AG10803 (cell line): Measurements from ENCODE around the gene USP30.

Experiments used
- DNase-seq: peaks from one replicate; pipeline ENCODE4 v3.0.0; 2010; ENCODE audit warnings: low read depth
- H3K4me3 ChIP-seq: 2 replicates; pipeline ENCODE4 v1.5.1; 2011; ENCODE audit warnings: mild to moderate bottlenecking, low read length, control low read depth
- TF ChIP-seq, protein P1 (sequence below): conservative IDR thresholded peaks from 2 replicates; pipeline ENCODE4 v1.5.1; 2011; ENCODE audit warnings: mild to moderate bottlenecking, low read length, control low read depth, inconsistent platforms

Gene USP30

DNA sequence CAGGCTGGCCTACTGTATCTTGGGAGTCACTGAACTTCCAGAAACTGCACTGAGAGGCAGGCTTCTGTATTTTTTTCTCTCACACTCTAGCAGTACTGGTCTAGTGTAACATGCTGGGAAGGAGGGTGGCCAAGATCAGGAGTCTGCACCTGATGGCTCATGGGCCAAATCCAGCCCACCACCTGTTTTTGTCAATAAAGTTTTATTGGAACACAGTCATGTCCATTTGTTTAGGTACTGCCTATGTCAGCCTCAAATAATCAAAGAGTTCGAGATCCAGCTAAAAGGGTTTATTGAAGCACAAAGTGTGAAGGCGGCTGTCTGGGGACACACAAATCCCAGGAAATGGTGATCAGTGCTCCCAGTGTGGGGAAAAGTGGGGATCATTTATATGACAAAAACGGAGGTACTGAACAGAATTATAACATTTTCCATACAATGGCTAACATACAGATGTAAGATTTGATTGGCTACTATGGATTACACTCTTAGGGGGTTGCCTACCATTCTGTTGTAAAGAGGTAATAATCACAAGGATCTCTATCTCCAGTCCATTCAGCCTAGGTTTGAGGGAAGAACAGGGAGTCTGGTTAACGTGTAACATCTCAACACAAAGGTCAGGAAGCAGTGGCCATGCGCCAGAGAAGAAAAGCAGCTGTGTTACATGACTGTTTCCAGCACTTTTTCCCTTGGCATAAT, 12.9 kb downstream of the USP30 start:
- TF ChIP-seq, protein P1, sequence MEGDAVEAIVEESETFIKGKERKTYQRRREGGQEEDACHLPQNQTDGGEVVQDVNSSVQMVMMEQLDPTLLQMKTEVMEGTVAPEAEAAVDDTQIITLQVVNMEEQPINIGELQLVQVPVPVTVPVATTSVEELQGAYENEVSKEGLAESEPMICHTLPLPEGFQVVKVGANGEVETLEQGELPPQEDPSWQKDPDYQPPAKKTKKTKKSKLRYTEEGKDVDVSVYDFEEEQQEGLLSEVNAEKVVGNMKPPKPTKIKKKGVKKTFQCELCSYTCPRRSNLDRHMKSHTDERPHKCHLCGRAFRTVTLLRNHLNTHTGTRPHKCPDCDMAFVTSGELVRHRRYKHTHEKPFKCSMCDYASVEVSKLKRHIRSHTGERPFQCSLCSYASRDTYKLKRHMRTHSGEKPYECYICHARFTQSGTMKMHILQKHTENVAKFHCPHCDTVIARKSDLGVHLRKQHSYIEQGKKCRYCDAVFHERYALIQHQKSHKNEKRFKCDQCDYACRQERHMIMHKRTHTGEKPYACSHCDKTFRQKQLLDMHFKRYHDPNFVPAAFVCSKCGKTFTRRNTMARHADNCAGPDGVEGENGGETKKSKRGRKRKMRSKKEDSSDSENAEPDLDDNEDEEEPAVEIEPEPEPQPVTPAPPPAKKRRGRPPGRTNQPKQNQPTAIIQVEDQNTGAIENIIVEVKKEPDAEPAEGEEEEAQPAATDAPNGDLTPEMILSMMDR = no peak
- H3K4me3 ChIP-seq = no peak overlapping the region
- no peak for DNase-seq

DNA sequence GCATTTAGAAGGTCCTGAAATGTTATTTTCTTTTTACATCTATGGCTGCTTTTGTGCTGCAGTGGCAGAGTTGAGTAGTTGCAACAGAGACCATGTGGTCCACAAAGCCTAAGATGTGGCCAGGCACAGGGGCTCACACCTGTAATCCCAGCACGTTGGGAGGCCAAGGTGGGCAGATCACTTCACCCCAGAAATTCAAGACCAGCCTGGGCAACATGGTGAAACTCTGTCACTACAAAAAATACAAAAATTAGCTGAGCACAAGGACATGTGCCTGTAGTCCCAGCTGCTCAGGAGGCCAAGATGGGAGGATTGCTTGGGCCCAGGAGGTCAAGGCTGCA, 13.4 kb downstream of the USP30 start:
- TF ChIP-seq, protein P1 = no peak
- H3K4me3 ChIP-seq = no peak overlapping the region
- no peak for DNase-seq

DNA sequence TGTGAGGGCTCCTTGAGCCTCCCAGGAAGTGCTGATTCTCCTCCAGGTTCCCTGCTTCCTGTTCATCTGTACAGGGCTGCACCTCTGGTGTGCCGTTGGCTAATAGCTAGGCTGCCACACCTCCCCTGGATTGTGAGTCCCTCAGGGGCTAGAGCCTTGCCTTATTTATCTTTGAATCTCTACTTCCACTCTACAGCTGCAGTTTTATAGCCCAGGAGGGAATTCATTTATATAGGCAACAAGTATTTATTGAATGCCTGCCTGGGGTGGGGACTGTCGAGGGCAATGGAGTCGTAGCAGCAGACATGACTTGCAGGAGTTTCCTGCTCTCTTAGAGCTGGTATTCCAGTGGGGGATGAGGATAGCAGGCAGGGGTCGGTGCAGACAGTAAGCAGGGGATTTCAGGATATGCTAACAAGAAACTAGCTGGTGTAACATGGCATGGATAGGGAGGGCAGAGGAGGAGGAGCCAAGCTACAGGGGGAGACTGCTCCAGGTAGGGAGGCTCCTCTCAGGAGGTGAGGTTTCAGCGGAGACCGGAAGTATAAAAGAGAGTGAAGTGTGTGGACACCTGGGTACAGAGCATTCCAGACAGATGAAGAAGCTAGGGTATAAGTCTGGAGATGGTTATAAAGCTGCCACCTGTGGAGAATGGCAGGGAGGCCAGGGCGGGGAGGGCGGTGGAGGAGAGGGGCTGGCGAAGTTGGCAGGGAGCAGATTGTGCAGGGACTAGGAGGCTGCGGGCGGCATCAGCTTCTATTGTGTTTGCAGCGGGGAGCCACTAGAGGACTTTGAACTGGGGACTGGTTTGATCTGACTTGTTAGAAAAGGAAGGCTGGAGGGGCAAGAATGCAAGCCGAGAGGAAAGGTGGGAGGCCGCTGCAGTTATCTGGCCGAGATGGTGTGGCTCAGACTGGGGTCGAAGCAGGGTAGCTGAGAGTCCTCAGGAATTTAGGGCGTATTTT, 17.2 kb downstream of the USP30 start:
- no peak overlapping the region for H3K4me3 ChIP-seq
- DNase-seq = no peak
- TF ChIP-seq, protein P1 = no peak

DNA sequence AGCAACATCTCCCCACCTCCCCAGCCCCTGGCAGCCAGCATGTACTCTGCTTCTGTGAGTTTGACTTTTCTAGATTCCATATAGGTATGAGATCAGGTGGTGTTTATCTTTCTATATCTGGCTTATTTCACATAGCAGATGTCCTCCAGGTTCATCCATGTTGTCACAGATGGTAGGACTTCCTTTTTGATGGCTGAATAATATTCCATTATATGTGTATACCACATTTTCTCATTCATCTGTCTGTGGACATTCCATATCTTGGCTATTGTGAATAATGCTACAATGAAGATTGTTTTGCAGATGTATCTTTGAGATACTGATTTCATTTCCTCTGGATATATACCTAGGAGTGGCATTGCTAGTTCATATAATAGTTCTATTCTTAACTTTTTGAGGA, 22.5 kb downstream of the USP30 start:
- TF ChIP-seq, protein P1 = no peak
- no peak overlapping the region for H3K4me3 ChIP-seq
- DNase-seq = no peak

DNA sequence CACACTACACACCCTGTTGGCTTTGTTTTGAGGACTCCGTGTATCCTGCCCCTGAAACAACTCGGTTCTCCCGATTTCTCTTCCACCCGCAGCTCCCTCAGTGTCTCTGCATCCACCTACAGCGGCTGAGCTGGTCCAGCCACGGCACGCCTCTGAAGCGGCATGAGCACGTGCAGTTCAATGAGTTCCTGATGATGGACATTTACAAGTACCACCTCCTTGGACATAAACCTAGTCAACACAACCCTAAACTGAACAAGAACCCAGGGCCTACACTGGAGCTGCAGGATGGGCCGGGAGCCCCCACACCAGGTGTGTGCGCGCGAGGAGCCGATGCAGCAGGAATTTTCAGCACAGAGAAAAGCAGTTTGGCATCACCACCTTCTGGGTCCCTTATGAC, 30.4 kb downstream of the USP30 start:
- no peak for DNase-seq
- TF ChIP-seq, protein P1 = no peak

DNA sequence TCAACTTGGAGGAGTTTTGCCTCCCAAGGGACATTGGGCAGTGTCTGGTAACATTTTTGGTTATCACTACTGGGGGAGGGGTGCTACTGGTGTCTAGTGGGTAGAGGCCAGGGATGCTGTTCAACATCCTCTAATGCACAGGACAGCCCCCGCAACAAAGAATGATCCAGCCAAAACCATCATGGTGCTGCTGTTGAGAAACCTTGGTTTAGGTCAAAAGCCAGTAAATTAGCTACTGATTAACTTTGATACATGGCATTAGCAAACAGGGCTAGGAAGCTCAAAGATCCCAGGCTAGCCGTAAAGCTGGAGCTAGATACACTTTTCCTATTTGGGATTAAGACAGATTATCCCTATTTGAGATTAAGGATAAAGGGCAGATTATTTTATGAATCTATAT, 32.0 kb downstream of the USP30 start:
- TF ChIP-seq, protein P1 = no peak
- H3K4me3 ChIP-seq = no peak overlapping the region
- no peak for DNase-seq

More for the DNA sequence above, 30.4 kb downstream of the USP30 start:
- no peak overlapping the region for H3K4me3 ChIP-seq
